Tibial nerve (tissue), 4 donors: ENCODE data around the gene LAYN.

ENCODE experiments used
- CTCF ChIP-seq, 5 experiments: fragments of 200-600 bp in 3 of 5; fragments of 450-650 bp in 2 of 5; sonication (generic) in 3 of 5; IDR thresholded peaks; one replicate each; pipeline ENCODE4 v1.5.1; 2016 to 2019; ENCODE audit warnings: antibody characterized with exemption in 5 of 5, mild to moderate bottlenecking in 3 of 5, moderate library complexity in 2 of 5
- EP300 ChIP-seq, 2 donors: sonication (generic); formaldehyde crosslinking; IDR thresholded peaks; one replicate each; pipeline ENCODE4 v1.6.1; 2017; ENCODE audit warnings: antibody characterized with exemption in 2 of 2, mild to moderate bottlenecking in 1 of 2
- POLR2A ChIP-seq, 2 donors: fragments of 450-650 bp; IDR thresholded peaks; one replicate each; pipeline ENCODE4 v1.6.1; 2017; ENCODE audit warnings: antibody characterized with exemption in 2 of 2, mild to moderate bottlenecking in 2 of 2, moderate library complexity in 2 of 2

DNA sequence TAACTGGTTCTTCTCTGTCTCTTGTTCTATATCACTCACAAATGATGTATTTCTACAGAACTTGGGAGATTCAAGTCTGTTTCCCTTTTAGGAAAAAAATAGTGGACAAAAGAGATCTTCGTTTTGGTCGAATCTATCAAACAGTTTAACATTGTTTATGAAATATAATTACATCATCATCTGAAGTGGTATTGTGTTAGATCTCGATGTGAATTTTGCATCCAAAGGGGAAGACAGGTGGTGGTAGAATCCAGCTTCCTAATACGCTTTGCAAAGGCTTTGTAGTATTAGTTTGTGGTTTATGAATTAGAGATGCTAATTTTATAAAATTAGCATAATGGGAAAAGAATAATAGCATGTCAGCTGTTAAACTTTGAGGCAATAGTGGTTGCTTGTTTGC, 65.2 kb downstream of the LAYN start:
- no peak for TF ChIP-seq CTCF (IDR thresholded peaks at IDR 0.05)
- TF ChIP-seq POLR2A (IDR thresholded peaks at IDR 0.05) = no peak
- TF ChIP-seq EP300 (IDR thresholded peaks at IDR 0.05) = no peak
